Glomerular endothelial cell (primary cell): Measurements from ENCODE around the gene SLC17A5. TPM values are rescaled to one million over a fixed set of nuclear protein-coding genes. Genes with fewer than 3 reads are reported as not detected.
"Not testable (repeated sequence)": the region's sequence is repeated elsewhere in the genome, so short reads cannot be mapped to it uniquely, and the experiment has no call there.

ENCODE experiments used
- DNase-seq: peaks from one replicate; pipeline ENCODE4 v3.0.0-alpha.2; 2011; ENCODE audit warnings: low read depth, low spot score; ENCODE audit errors: extremely low read depth
- total RNA-seq: library from RNA; depleted of rRNA; stranded (reverse); fragments of >200 nt; gene quantifications from 2 replicates; pipeline ENCODE4 v1.2.3, GENCODE V29; 2015

Gene SLC17A5
- total RNA-seq, 1 donor from 2014 or later: 28.3 TPM

- DNase-seq: no peak
These were observed 86.7 kb downstream of the SLC17A5 start for GRCh38 chr6:73566954-73567591.

GRCh38 chr6:73566486-73566871, 87.3 kb downstream of the SLC17A5 start:
- not testable (repeated sequence) for DNase-seq

- no peak for DNase-seq
These were observed 87.9 kb downstream of the SLC17A5 start for GRCh38 chr6:73565767-73566485.

GRCh38 chr6:73564578-73565345, 89.0 kb downstream of the SLC17A5 start:
- DNase-seq: no peak

GRCh38 chr6:73562558-73562957, 91.2 kb downstream of the SLC17A5 start:
- DNase-seq: no peak

GRCh38 chr6:73560853-73561407, 92.9 kb downstream of the SLC17A5 start:
- DNase-seq: no peak

- no peak for DNase-seq
These were observed 93.5 kb downstream of the SLC17A5 start for GRCh38 chr6:73560182-73560732.

GRCh38 chr6:73559399-73559794, 94.4 kb downstream of the SLC17A5 start:
- DNase-seq: not testable (repeated sequence)

- no peak for DNase-seq
These were observed 95.0 kb downstream of the SLC17A5 start for GRCh38 chr6:73558624-73559398.

- no peak for DNase-seq
These were observed 97.0 kb downstream of the SLC17A5 start for GRCh38 chr6:73556836-73557235.

- not testable (repeated sequence) for DNase-seq
These were observed 98.3 kb downstream of the SLC17A5 start for GRCh38 chr6:73555380-73555949.

- not testable (repeated sequence) for DNase-seq
These were observed 102.7 kb downstream of the SLC17A5 start for GRCh38 chr6:73551115-73551514.

GRCh38 chr6:73548458-73549446, 105.0 kb downstream of the SLC17A5 start:
- no peak for DNase-seq

- no peak for DNase-seq
These were observed 106.8 kb downstream of the SLC17A5 start for GRCh38 chr6:73547036-73547435.

Other genes with a start within 250 kb of the SLC17A5 start
- 3.4 and 7.7 TPM in 2 replicates for gene CGAS, start 201.7 kb downstream of the SLC17A5 start, total RNA-seq
- 17.7 and 18.3 TPM in 2 replicates for gene MTO1, start 192.3 kb downstream of the SLC17A5 start, total RNA-seq
- gene EEF1A1, start 133.0 kb downstream of the SLC17A5 start, total RNA-seq: 7,387 and 12,050 TPM in 2 replicates
- 85.1 and 100 TPM in 2 replicates for gene CD109, start 42.2 kb upstream of the SLC17A5 start, total RNA-seq